CD4-positive, CD25-positive, alpha-beta regulatory T cell (primary cell): ENCODE data around the gene SPSB1. TPM values are rescaled to one million over a fixed set of nuclear protein-coding genes. Genes with fewer than 3 reads are reported as not detected.

Source experiments
- ATAC-seq, 2 donors: fragments of 150-1000 bp; cut with Tn5 transposase; one replicate each; pipeline ENCODE4 v1.10.0; 2021; ENCODE audit warnings: low read depth in 2 of 2, moderate number of reproducible peaks in 2 of 2, moderate library complexity in 1 of 2
- DNase-seq, 3 donors: peaks; one replicate each; pipeline versions ENCODE4 v3.0.0 to v3.0.0-alpha.2; 2012 to 2022; ENCODE audit warnings: mixed read lengths in 1 of 3
- H3K27ac ChIP-seq: one replicate; pipeline ENCODE4 v1.7.0; 2013; ENCODE audit warnings: mild to moderate bottlenecking, low read length; ENCODE audit not compliant: insufficient read depth, poor library complexity, severe bottlenecking
- H3K27me3 ChIP-seq: one replicate; pipeline ENCODE4 v1.7.0; 2013; ENCODE audit warnings: low read length; ENCODE audit not compliant: control insufficient read depth, insufficient read depth
- H3K36me3 ChIP-seq: one replicate; pipeline ENCODE4 v1.7.0; 2013; ENCODE audit warnings: mild to moderate bottlenecking, low read length, moderate library complexity; ENCODE audit not compliant: control insufficient read depth, insufficient read depth
- H3K4me1 ChIP-seq: 2 replicates; pipeline ENCODE4 v1.7.0; 2013; ENCODE audit warnings: mild to moderate bottlenecking, low read length; ENCODE audit not compliant: insufficient read depth, control insufficient read depth, poor library complexity, severe bottlenecking
- H3K4me3 ChIP-seq: one replicate; pipeline ENCODE4 v1.7.0; 2013; ENCODE audit warnings: low read depth, mild to moderate bottlenecking, low read length, moderate library complexity
- H3K9me3 ChIP-seq, 2 experiments: 1 replicate in 1 of 2; 2 replicates in 1 of 2; pipeline ENCODE4 v1.7.0; 2013; ENCODE audit warnings: low read length in 2 of 2, mild to moderate bottlenecking in 1 of 2, moderate library complexity in 1 of 2; ENCODE audit not compliant: control insufficient read depth in 2 of 2
- H3K27ac Mint-ChIP-seq, 3 donors: one replicate each; pipeline ENCODE4 v1.8.0; 2020 to 2022; ENCODE audit warnings: mild to moderate bottlenecking in 3 of 3, mixed read lengths in 3 of 3, moderate library complexity in 2 of 3
- H3K27me3 Mint-ChIP-seq: one replicate; pipeline ENCODE4 v1.8.0; 2022; ENCODE audit warnings: mild to moderate bottlenecking, mixed read lengths
- H3K36me3 Mint-ChIP-seq: one replicate; pipeline ENCODE4 v1.8.0; 2020; ENCODE audit warnings: mixed read lengths
- H3K4me1 Mint-ChIP-seq, 4 donors: one replicate each; pipeline ENCODE4 v1.8.0; 2020 to 2022; ENCODE audit warnings: mixed read lengths in 4 of 4, mild to moderate bottlenecking in 1 of 4
- H3K4me3 Mint-ChIP-seq, 4 donors: one replicate each; pipeline ENCODE4 v1.8.0; 2020 to 2022; ENCODE audit warnings: mild to moderate bottlenecking in 4 of 4, mixed read lengths in 4 of 4, moderate library complexity in 3 of 4
- H3K9me3 Mint-ChIP-seq, 7 donors: one replicate each; pipeline ENCODE4 v1.8.0; 2020 to 2022; ENCODE audit warnings: mixed read lengths in 7 of 7, mild to moderate bottlenecking in 3 of 7, moderate library complexity in 2 of 7
- polyA plus RNA-seq, 4 donors: library from polyadenylated mRNA; unstranded; fragments of 300-500 nt; fragmentation: Illumina TruSeq; gene quantifications; one replicate each; pipeline ENCODE4 v1.2.3, GENCODE V29; 2021
- total RNA-seq: library from RNA; stranded (reverse); gene quantifications from one replicate; pipeline ENCODE4 v1.2.3, GENCODE V29; 2022

SPSB1 gene
- total and polyA plus RNA-seq, 5 donors from 2014 or later: 7.0 to 19.7 (median 12.3) TPM

GRCh38 chr1:9322661-9323244 is 30.1 kb downstream of the SPSB1 start:
- no peak overlapping the region for H3K4me3 ChIP-seq
- ATAC-seq (no peak), DNase-seq (no peak)
- no peak overlapping the region for H3K4me3 Mint-ChIP-seq
- H3K27ac Mint-ChIP-seq: no peak overlapping the region
- peaks cover 0 to 2% (median 0%) of the 10 kb centered on the region in 7 donors for H3K9me3 Mint-ChIP-seq
- no peak overlapping the region for H3K27ac ChIP-seq
- no peaks in the 10 kb centered on the region for H3K36me3 ChIP-seq
- H3K36me3 Mint-ChIP-seq: peaks cover 3% of the 10 kb centered on the region
- H3K9me3 ChIP-seq: no peaks in the 10 kb centered on the region
- no peaks in the 10 kb centered on the region for H3K27me3 Mint-ChIP-seq
- no peaks in the 10 kb centered on the region for H3K4me1 ChIP-seq
- H3K4me1 Mint-ChIP-seq: peaks cover 0 to 9% (median 5%) of the 10 kb centered on the region in 4 donors
- no peaks in the 10 kb centered on the region for H3K27me3 ChIP-seq

GRCh38 chr1:9324246-9325096 is 31.8 kb downstream of the SPSB1 start:
- Histone ChIP-seq H3K27ac (no peak overlapping the region), H3K4me3 (no peak overlapping the region), H3K27me3 (no peaks in the 10 kb centered on the region), H3K4me1 (no peaks in the 10 kb centered on the region), H3K36me3 (no peaks in the 10 kb centered on the region), H3K9me3 (no peaks in the 10 kb centered on the region)
- Mint-ChIP-seq H3K27me3 (no peaks in the 10 kb centered on the region), H3K4me3 (no peak overlapping the region), H3K27ac (no peak overlapping the region), H3K36me3 (peaks cover 3% of the 10 kb centered on the region), H3K4me1 (peaks cover 0 to 13% (median 6%) of the 10 kb centered on the region in 4 donors), H3K9me3 (peaks cover 0 to 2% (median 0%) of the 10 kb centered on the region in 7 donors)
- DNase-seq (no peak), ATAC-seq (no peak)

GRCh38 chr1:9326596-9326995 is 33.9 kb downstream of the SPSB1 start:
- DNase-seq (no peak), ATAC-seq (no peak)
- Mint-ChIP-seq H3K36me3 (peaks cover 3% of the 10 kb centered on the region), H3K9me3 (peaks cover 0 to 2% (median 0%) of the 10 kb centered on the region in 7 donors), H3K27me3 (no peaks in the 10 kb centered on the region), H3K4me1 (peaks cover under 1 to 16% (median 13%) of the 10 kb centered on the region in 4 donors), H3K27ac (no peak overlapping the region), H3K4me3 (no peak overlapping the region)
- H3K9me3 ChIP-seq: no peaks in the 10 kb centered on the region
- H3K36me3 ChIP-seq: no peaks in the 10 kb centered on the region
- no peak overlapping the region for H3K27ac ChIP-seq
- H3K4me3 ChIP-seq: no peak overlapping the region
- H3K27me3 ChIP-seq: no peaks in the 10 kb centered on the region
- no peaks in the 10 kb centered on the region for H3K4me1 ChIP-seq

GRCh38 chr1:9328201-9328600 is 35.5 kb downstream of the SPSB1 start:
- Histone ChIP-seq H3K4me1 (peaks cover 4% of the 10 kb centered on the region), H3K27ac (no peak overlapping the region), H3K36me3 (no peaks in the 10 kb centered on the region), H3K9me3 (no peaks in the 10 kb centered on the region), H3K4me3 (no peak overlapping the region), H3K27me3 (no peaks in the 10 kb centered on the region)
- Mint-ChIP-seq H3K27ac (no peak overlapping the region), H3K27me3 (no peaks in the 10 kb centered on the region), H3K36me3 (peaks cover 3% of the 10 kb centered on the region), H3K4me3 (no peak overlapping the region), H3K4me1 (peaks cover 13 to 30% (median 25%) of the 10 kb centered on the region in 4 donors), H3K9me3 (peaks cover 0 to 2% (median 0%) of the 10 kb centered on the region in 7 donors)
- ATAC-seq (no peak), DNase-seq (no peak)

GRCh38 chr1:9328715-9329114 is 36.0 kb downstream of the SPSB1 start:
- Histone ChIP-seq H3K36me3 (no peaks in the 10 kb centered on the region), H3K27ac (no peak overlapping the region), H3K9me3 (no peaks in the 10 kb centered on the region), H3K4me1 (peaks cover 4% of the 10 kb centered on the region), H3K4me3 (no peak overlapping the region), H3K27me3 (no peaks in the 10 kb centered on the region)
- Mint-ChIP-seq H3K27ac (no peak overlapping the region), H3K36me3 (peaks cover 3% of the 10 kb centered on the region), H3K9me3 (peaks cover 0 to 2% (median 0%) of the 10 kb centered on the region in 7 donors), H3K4me3 (no peak overlapping the region), H3K27me3 (no peaks in the 10 kb centered on the region), H3K4me1 (peaks cover 13 to 30% (median 25%) of the 10 kb centered on the region in 4 donors)
- DNase-seq (no peak), ATAC-seq (no peak)

- no peaks in the 10 kb centered on the region for H3K27me3 Mint-ChIP-seq
- no peak overlapping the region for H3K27ac Mint-ChIP-seq
- H3K36me3 Mint-ChIP-seq: peaks cover 3% of the 10 kb centered on the region
- ATAC-seq (no peak), DNase-seq (no peak)
- Histone ChIP-seq H3K4me1 (peaks cover 4% of the 10 kb centered on the region), H3K27ac (no peak overlapping the region), H3K36me3 (no peaks in the 10 kb centered on the region), H3K9me3 (no peaks in the 10 kb centered on the region), H3K27me3 (no peaks in the 10 kb centered on the region), H3K4me3 (no peak overlapping the region)
- H3K9me3 Mint-ChIP-seq: no peaks in the 10 kb centered on the region
- peaks cover 13 to 34% (median 28%) of the 10 kb centered on the region in 4 donors for H3K4me1 Mint-ChIP-seq
- H3K4me3 Mint-ChIP-seq: no peak overlapping the region
These were observed 38.3 kb downstream of the SPSB1 start for GRCh38 chr1:9331016-9331415.

GRCh38 chr1:9331558-9332346 is 39.1 kb downstream of the SPSB1 start:
- Histone ChIP-seq H3K9me3 (no peaks in the 10 kb centered on the region), H3K27me3 (no peaks in the 10 kb centered on the region), H3K4me3 (no peak overlapping the region), H3K36me3 (no peaks in the 10 kb centered on the region), H3K27ac (no peak overlapping the region), H3K4me1 (peaks cover 4% of the 10 kb centered on the region)
- Mint-ChIP-seq H3K9me3 (no peaks in the 10 kb centered on the region), H3K27me3 (no peaks in the 10 kb centered on the region), H3K4me3 (no peak overlapping the region), H3K36me3 (peaks cover 3% of the 10 kb centered on the region), H3K27ac (peak overlapping the region in 2 of 3 donors; percentile 39 to 68), H3K4me1 (peaks cover 13 to 34% (median 29%) of the 10 kb centered on the region in 4 donors)
- DNase-seq (no peak), ATAC-seq (no peak)
